Bronchial epithelial cell (primary cell): ENCODE data around the gene PDE8A. TPM values are rescaled to one million over a fixed set of nuclear protein-coding genes. Genes with fewer than 3 reads are reported as not detected.

ENCODE experiments used
- DNase-seq: peaks from one replicate; pipeline ENCODE4 v3.0.0-alpha.2; 2010; ENCODE audit warnings: low read depth
- FAIRE-seq: peaks from 2 replicates; lab custom pipeline; 2011; peaks lifted over from hg19 to GRCh38; lab: Jason Lieb, UNC
- H3K27me3 ChIP-seq: 2 replicates; pipeline ENCODE4 v1.5.1; 2011; ENCODE audit warnings: low read length; ENCODE audit not compliant: control insufficient read depth, insufficient read depth
- H3K36me3 ChIP-seq: 2 replicates; pipeline ENCODE4 v1.5.1; 2011; ENCODE audit warnings: low read length; ENCODE audit not compliant: control insufficient read depth, insufficient read depth
- H3K4me3 ChIP-seq: 2 replicates; pipeline ENCODE4 v1.5.1; 2011; ENCODE audit warnings: mild to moderate bottlenecking, low read depth, low read length, control low read depth
- total RNA-seq: library from RNA; depleted of rRNA; stranded (reverse); fragments of >200 nt; gene quantifications from 2 replicates; pipeline ENCODE4 v1.2.1, GENCODE V29; 2014
- TF ChIP-seq, protein P1 (sequence below): IDR thresholded peaks from 2 replicates; pipeline ENCODE4 v1.5.1; 2011; ENCODE audit warnings: mild to moderate bottlenecking, moderate library complexity, low read length, control low read depth, inconsistent platforms; ENCODE audit not compliant: insufficient read depth, severe bottlenecking

The PDE8A gene
- total RNA-seq, 1 donor from 2014 or later: 11.6 TPM

DNA sequence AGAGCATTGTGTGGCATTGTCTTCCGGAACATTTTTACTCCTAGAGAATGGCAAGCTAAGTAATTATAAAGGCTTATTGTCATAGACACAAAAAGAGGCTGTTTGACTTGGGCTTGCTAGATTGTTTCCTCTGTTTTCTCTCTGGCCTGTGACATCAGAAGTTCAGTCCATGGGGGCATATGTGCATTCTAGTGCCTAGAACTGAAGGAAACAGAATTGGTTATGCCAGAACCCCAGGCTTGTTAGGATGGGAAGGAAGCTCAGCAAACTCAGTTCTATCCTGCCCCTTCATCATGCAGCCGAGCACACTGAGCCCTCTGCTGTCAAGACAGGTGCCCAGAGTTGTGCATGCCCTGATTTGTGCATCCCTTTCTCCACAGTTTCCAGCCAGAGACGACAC is 131.3 kb downstream of the PDE8A start:
- H3K36me3 ChIP-seq: no peaks in the 10 kb centered on the region
- FAIRE-seq: no peak

DNA sequence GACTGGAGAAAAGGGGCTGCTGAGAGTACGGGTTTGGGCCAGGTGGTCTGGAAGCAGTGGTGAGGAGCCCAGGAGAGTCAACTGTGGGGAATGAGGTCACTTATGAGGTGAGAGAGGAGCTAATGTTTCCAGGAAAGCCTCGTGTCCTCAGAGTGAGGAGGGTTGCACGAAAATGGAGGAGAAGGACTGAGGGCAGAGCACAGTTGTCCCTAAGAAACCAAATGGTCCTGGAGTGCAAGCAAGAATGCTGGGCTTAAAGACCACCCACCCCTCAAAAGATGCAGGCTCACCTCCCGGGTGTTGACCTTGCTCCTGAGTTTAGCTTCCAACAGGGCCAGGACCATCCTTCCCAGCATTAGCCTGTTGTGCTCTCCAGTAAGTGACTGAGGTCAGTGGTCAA is 133.2 kb downstream of the PDE8A start:
- no peaks in the 10 kb centered on the region for H3K27me3 ChIP-seq
- no peak overlapping the region for H3K4me3 ChIP-seq
- no peaks in the 10 kb centered on the region for H3K36me3 ChIP-seq
- TF ChIP-seq, protein P1, sequence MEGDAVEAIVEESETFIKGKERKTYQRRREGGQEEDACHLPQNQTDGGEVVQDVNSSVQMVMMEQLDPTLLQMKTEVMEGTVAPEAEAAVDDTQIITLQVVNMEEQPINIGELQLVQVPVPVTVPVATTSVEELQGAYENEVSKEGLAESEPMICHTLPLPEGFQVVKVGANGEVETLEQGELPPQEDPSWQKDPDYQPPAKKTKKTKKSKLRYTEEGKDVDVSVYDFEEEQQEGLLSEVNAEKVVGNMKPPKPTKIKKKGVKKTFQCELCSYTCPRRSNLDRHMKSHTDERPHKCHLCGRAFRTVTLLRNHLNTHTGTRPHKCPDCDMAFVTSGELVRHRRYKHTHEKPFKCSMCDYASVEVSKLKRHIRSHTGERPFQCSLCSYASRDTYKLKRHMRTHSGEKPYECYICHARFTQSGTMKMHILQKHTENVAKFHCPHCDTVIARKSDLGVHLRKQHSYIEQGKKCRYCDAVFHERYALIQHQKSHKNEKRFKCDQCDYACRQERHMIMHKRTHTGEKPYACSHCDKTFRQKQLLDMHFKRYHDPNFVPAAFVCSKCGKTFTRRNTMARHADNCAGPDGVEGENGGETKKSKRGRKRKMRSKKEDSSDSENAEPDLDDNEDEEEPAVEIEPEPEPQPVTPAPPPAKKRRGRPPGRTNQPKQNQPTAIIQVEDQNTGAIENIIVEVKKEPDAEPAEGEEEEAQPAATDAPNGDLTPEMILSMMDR: no peak
- DNase-seq: no peak
- FAIRE-seq: peak; percentile 52

More for the DNA sequence above, 131.3 kb downstream of the PDE8A start:
- TF ChIP-seq, protein P1: no peak
- no peak for DNase-seq
- Histone ChIP-seq H3K4me3 (no peak overlapping the region), H3K27me3 (no peaks in the 10 kb centered on the region)

DNA sequence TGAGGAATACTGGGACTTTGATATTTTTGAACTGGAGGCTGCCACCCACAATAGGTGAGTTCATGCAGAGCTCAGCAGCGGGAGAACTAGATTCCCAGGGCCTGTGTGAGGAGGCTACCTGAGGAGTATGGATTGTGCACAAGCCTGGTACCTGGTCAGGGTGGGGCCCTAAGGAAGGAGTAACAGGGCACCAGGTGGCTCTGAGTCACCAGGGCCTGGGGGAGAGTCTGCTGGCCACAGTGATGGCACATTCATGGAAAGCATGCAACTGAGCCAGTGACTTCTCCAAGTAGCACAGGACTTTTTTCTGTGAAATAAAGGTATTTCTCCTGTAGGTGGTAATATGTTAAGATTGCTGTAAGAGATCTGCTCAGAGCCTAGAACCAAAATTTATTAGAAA is 134.4 kb downstream of the PDE8A start:
- DNase-seq: peak; percentile 56
- H3K27me3 ChIP-seq: no peaks in the 10 kb centered on the region
- no peak overlapping the region for H3K4me3 ChIP-seq
- TF ChIP-seq, protein P1: no peak
- peaks cover 1% of the 10 kb centered on the region for H3K36me3 ChIP-seq
- FAIRE-seq: no peak

DNA sequence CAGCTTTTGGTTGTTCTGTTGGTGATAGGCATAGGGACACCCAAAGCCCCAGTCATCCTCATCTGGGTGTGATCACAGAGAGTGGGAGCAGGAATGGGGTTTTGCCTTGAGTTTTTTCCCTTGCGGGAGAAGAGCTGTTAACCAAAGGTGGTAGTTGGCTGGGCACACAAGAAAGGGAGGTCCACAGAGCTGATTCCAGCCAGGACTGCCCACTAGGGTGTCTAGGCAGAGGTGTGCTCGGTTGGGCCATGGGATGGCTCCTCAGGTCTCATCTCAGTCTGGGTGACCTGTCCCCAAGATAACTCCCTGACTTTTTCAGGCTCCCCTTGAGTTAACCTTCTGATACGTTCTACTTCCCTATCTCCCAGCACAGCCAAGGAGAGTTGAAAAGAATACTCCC is 134.8 kb downstream of the PDE8A start:
- no peak for FAIRE-seq
- DNase-seq: no peak
- TF ChIP-seq, protein P1: no peak
- Histone ChIP-seq H3K4me3 (no peak overlapping the region), H3K36me3 (peaks cover 1% of the 10 kb centered on the region), H3K27me3 (no peaks in the 10 kb centered on the region)

DNA sequence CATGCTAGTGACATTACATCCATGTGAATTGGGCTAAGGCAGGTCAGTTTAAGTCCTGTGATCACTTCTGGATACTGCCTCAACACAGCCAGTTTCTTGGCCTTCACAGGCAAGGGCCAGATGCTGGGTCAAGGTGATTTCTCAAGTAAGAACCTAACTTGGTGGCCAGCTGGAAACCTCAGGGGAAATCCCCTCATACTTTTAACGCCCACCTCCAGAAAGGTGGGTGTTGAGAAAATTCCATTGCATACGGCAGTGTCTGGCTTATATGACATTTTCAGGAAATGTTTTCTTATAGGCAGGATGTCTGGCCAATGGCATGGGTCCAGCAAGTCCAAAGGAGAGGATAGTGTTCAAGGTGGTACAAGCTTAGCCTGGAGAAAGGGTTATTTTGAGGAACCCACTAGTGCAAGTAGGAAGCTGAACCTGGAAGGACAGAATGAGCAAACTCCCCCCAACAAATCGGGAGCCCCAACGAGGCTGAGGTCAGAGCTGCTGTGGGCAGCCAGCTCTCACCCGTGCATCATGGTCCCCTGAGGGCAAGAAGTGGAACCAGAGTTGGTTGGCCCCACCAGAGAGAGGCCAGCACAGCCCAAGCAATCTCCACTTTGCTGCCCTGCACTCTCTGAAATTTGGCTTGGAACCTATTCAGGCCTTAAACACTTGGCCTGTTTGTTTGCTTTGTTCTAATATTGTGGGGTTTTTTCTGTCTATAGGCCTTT is 135.4 kb downstream of the PDE8A start:
- DNase-seq (no peak), FAIRE-seq (no peak)
- H3K4me3 ChIP-seq: no peak overlapping the region
- H3K27me3 ChIP-seq: no peaks in the 10 kb centered on the region
- TF ChIP-seq, protein P1: no peak
- peaks cover 1% of the 10 kb centered on the region for H3K36me3 ChIP-seq

DNA sequence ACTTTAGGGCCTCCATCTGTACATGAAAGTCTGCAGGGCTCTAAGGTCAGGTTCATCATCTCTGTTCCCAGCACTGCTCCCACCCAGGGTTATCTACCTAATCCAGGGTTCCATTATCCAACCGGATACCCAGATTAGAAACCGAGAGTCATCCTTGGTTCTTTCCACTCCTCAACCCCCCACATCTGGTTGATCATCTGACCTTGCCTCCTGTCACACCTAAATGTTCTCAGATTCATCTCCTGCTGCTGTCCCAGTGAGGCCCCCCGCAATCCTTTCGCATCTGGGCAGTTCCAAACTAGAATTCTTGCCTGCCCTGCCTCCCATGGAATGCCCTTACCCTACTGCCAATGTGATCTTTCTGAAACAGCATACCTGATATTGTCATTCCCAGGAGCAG is 136.5 kb downstream of the PDE8A start:
- H3K4me3 ChIP-seq: no peak overlapping the region
- H3K36me3 ChIP-seq: peaks cover 3% of the 10 kb centered on the region
- TF ChIP-seq, protein P1: no peak
- DNase-seq (no peak), FAIRE-seq (peak; percentile 40)
- H3K27me3 ChIP-seq: no peaks in the 10 kb centered on the region
